GM23338 (cell line): ENCODE results near the gene ESPN.

Experiments used
- CREB1 ChIP-seq: fragments of 250-450 bp; sonication (Bioruptor Pico); IDR thresholded peaks from 2 replicates; pipeline ENCODE4 v1.5.0; 2020; ENCODE audit warnings: low read depth, mild to moderate bottlenecking, moderate library complexity
- EZH2 ChIP-seq: fragments of 200-600 bp; sonication (generic); IDR thresholded peaks from one replicate; pipeline ENCODE4 v1.8.0; 2017; ENCODE audit warnings: antibody characterized with exemption, mild to moderate bottlenecking, low read depth; ENCODE audit not compliant: unreplicated experiment
- EZH2phosphoT487 ChIP-seq: fragments of 200-600 bp; sonication (generic); IDR thresholded peaks from one replicate; pipeline ENCODE4 v1.8.1; 2018; ENCODE audit warnings: antibody characterized with exemption; ENCODE audit not compliant: unreplicated experiment
- JUNB ChIP-seq: IDR thresholded peaks from one replicate; pipeline ENCODE4 v1.6.1; 2016; ENCODE audit warnings: antibody characterized with exemption; ENCODE audit not compliant: unreplicated experiment
- NANOG ChIP-seq: IDR thresholded peaks from 2 replicates; pipeline ENCODE4 v1.6.1; 2016; ENCODE audit warnings: antibody characterized with exemption, borderline replicate concordance
- POLR2AphosphoS5 ChIP-seq: IDR thresholded peaks from 2 replicates; pipeline ENCODE4 v1.6.1; 2016; ENCODE audit warnings: antibody characterized with exemption, low read depth
- STAT1 ChIP-seq: IDR thresholded peaks from one replicate; pipeline ENCODE4 v1.6.1; 2016; ENCODE audit warnings: antibody characterized with exemption; ENCODE audit not compliant: unreplicated experiment
- ZNF114 ChIP-seq: fragments of 250-450 bp; sonication (Bioruptor Pico); IDR thresholded peaks from 2 replicates; pipeline ENCODE4 v1.5.0; 2020; ENCODE audit warnings: mild to moderate bottlenecking, moderate library complexity
- ZNF331 ChIP-seq: fragments of 250-450 bp; sonication (Bioruptor Pico); IDR thresholded peaks from 2 replicates; pipeline ENCODE4 v1.5.0; 2020; ENCODE audit warnings: low read depth, mild to moderate bottlenecking, moderate library complexity
- TF ChIP-seq, protein P1 (sequence below), 2 experiments: fragments of 200-600 bp in 1 of 2; sonication (generic) in 1 of 2; conservative IDR thresholded peaks; 2 replicates each; pipeline versions ENCODE4 v1.5.1 to v1.6.1; 2016 to 2017; ENCODE audit warnings: antibody characterized with exemption in 2 of 2, low read depth in 2 of 2, mild to moderate bottlenecking in 2 of 2, moderate library complexity in 1 of 2
- TF ChIP-seq, protein P2 (sequence below): IDR thresholded peaks from one replicate; pipeline ENCODE4 v1.6.1; 2018; ENCODE audit warnings: antibody characterized with exemption; ENCODE audit not compliant: unreplicated experiment
- TF ChIP-seq, protein P3 (sequence below): IDR thresholded peaks from 2 replicates; pipeline ENCODE4 v1.6.1; 2016; ENCODE audit warnings: antibody characterized with exemption

DNA sequence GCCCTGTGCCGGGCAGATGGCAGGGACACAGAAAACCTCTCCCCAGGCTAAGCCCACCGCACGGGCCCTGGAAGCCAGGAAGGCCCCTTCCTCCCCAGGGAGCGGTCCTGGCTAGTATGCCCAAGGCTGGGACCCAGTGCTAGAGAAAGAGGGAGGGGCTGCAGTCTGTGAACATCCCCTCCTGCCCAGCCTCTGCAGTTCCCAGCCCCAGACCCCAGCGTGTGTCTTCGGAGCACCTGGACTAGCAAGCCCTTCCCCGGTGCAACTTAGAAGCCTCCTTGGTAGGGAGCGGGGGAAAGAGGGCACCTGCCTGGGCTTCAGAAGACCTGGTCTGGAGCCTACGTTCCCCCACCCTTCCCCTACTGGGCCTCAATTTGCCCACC is 64.8 kb downstream of the ESPN start:
- TF ChIP-seq, protein P1, sequence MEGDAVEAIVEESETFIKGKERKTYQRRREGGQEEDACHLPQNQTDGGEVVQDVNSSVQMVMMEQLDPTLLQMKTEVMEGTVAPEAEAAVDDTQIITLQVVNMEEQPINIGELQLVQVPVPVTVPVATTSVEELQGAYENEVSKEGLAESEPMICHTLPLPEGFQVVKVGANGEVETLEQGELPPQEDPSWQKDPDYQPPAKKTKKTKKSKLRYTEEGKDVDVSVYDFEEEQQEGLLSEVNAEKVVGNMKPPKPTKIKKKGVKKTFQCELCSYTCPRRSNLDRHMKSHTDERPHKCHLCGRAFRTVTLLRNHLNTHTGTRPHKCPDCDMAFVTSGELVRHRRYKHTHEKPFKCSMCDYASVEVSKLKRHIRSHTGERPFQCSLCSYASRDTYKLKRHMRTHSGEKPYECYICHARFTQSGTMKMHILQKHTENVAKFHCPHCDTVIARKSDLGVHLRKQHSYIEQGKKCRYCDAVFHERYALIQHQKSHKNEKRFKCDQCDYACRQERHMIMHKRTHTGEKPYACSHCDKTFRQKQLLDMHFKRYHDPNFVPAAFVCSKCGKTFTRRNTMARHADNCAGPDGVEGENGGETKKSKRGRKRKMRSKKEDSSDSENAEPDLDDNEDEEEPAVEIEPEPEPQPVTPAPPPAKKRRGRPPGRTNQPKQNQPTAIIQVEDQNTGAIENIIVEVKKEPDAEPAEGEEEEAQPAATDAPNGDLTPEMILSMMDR (conservative IDR thresholded peaks at IDR 0.05; ENCODE audit: low read depth in 2 of 2): no peak
- TF ChIP-seq, protein P2, sequence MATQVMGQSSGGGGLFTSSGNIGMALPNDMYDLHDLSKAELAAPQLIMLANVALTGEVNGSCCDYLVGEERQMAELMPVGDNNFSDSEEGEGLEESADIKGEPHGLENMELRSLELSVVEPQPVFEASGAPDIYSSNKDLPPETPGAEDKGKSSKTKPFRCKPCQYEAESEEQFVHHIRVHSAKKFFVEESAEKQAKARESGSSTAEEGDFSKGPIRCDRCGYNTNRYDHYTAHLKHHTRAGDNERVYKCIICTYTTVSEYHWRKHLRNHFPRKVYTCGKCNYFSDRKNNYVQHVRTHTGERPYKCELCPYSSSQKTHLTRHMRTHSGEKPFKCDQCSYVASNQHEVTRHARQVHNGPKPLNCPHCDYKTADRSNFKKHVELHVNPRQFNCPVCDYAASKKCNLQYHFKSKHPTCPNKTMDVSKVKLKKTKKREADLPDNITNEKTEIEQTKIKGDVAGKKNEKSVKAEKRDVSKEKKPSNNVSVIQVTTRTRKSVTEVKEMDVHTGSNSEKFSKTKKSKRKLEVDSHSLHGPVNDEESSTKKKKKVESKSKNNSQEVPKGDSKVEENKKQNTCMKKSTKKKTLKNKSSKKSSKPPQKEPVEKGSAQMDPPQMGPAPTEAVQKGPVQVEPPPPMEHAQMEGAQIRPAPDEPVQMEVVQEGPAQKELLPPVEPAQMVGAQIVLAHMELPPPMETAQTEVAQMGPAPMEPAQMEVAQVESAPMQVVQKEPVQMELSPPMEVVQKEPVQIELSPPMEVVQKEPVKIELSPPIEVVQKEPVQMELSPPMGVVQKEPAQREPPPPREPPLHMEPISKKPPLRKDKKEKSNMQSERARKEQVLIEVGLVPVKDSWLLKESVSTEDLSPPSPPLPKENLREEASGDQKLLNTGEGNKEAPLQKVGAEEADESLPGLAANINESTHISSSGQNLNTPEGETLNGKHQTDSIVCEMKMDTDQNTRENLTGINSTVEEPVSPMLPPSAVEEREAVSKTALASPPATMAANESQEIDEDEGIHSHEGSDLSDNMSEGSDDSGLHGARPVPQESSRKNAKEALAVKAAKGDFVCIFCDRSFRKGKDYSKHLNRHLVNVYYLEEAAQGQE: no peak
- TF ChIP-seq, protein P3, sequence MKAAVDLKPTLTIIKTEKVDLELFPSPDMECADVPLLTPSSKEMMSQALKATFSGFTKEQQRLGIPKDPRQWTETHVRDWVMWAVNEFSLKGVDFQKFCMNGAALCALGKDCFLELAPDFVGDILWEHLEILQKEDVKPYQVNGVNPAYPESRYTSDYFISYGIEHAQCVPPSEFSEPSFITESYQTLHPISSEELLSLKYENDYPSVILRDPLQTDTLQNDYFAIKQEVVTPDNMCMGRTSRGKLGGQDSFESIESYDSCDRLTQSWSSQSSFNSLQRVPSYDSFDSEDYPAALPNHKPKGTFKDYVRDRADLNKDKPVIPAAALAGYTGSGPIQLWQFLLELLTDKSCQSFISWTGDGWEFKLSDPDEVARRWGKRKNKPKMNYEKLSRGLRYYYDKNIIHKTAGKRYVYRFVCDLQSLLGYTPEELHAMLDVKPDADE: no peak
- TF ChIP-seq POLR2AphosphoS5 (no peak), CREB1 (CRISPR knock-in tag) (no peak), ZNF114 (CRISPR knock-in tag) (no peak), EZH2phosphoT487 (no peak), EZH2 (no peak), STAT1 (no peak), NANOG (no peak), JUNB (no peak), ZNF331 (CRISPR knock-in tag) (no peak)
